Measurements from ENCODE around the gene PALM3. TPM values are rescaled to one million over a fixed set of nuclear protein-coding genes. Genes with fewer than 3 reads are reported as not detected.

The PALM3 gene
- total RNA-seq, 1 experiment from 2014 or later: 0.54 TPM

DNA sequence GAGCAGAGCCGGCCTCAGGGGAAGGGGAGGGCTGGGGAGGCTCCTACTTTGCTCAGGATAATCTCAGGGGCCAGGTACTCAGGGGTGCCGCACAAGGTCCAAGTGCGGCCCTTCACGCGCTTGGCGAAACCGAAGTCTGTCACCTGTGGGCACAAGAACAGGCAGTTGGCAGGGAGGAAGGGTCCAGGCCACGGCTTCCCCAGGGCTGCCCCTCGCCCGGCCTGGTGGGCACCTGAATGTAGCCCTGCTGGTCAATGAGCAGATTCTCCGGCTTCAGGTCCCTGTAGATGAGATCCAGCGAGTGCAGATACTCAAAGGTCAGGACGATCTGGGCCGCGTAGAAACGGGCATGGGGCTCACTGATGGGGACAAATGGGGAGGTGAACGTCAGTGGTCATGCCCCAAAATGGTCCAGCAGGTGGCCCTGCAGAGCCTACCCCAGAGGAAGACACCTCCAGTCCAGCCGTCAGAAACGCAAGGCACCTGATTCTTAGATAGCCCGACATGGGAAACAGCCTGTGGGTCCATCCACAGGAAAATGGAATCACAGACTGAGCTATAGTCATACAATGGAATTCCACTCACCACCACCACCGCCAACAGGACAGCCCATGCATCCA lies 35.8 kb upstream of the PALM3 start:
- no peak for DNase-seq (ENCODE audit: low read depth, low spot score)
- peaks cover 3% of the 10 kb centered on the region; the same call in 1 of the 2 replicates for H3K9me3 ChIP-seq (ENCODE audit: control insufficient read depth, insufficient read depth, low read depth, low read length)
- TF ChIP-seq TCF7L2 (IDR thresholded peaks at IDR 0.05; ENCODE audit: low read depth, low read length) (no peak), POLR2AphosphoS5 (IDR thresholded peaks at IDR 0.05; ENCODE audit: low read depth, low read length) (no peak), SIN3A (IDR thresholded peaks at IDR 0.05; ENCODE audit: borderline replicate concordance, insufficient read depth, low read depth, low read length) (no peak)
- TF ChIP-seq, protein P1, sequence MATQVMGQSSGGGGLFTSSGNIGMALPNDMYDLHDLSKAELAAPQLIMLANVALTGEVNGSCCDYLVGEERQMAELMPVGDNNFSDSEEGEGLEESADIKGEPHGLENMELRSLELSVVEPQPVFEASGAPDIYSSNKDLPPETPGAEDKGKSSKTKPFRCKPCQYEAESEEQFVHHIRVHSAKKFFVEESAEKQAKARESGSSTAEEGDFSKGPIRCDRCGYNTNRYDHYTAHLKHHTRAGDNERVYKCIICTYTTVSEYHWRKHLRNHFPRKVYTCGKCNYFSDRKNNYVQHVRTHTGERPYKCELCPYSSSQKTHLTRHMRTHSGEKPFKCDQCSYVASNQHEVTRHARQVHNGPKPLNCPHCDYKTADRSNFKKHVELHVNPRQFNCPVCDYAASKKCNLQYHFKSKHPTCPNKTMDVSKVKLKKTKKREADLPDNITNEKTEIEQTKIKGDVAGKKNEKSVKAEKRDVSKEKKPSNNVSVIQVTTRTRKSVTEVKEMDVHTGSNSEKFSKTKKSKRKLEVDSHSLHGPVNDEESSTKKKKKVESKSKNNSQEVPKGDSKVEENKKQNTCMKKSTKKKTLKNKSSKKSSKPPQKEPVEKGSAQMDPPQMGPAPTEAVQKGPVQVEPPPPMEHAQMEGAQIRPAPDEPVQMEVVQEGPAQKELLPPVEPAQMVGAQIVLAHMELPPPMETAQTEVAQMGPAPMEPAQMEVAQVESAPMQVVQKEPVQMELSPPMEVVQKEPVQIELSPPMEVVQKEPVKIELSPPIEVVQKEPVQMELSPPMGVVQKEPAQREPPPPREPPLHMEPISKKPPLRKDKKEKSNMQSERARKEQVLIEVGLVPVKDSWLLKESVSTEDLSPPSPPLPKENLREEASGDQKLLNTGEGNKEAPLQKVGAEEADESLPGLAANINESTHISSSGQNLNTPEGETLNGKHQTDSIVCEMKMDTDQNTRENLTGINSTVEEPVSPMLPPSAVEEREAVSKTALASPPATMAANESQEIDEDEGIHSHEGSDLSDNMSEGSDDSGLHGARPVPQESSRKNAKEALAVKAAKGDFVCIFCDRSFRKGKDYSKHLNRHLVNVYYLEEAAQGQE (IDR thresholded peaks at IDR 0.05; ENCODE audit: insufficient read depth in 1 of 2, low read depth in 2 of 2, low read length in 1 of 2): no peak
- TF ChIP-seq, protein P2, sequence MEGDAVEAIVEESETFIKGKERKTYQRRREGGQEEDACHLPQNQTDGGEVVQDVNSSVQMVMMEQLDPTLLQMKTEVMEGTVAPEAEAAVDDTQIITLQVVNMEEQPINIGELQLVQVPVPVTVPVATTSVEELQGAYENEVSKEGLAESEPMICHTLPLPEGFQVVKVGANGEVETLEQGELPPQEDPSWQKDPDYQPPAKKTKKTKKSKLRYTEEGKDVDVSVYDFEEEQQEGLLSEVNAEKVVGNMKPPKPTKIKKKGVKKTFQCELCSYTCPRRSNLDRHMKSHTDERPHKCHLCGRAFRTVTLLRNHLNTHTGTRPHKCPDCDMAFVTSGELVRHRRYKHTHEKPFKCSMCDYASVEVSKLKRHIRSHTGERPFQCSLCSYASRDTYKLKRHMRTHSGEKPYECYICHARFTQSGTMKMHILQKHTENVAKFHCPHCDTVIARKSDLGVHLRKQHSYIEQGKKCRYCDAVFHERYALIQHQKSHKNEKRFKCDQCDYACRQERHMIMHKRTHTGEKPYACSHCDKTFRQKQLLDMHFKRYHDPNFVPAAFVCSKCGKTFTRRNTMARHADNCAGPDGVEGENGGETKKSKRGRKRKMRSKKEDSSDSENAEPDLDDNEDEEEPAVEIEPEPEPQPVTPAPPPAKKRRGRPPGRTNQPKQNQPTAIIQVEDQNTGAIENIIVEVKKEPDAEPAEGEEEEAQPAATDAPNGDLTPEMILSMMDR (IDR thresholded peaks at IDR 0.05): no peak; the same call in 1 of the 2 replicates
- ChIA-PET POLR2A (no interaction called here), CTCF (no interaction called here)
- no peaks in the 10 kb centered on the region for H3K4me1 ChIP-seq (ENCODE audit: control insufficient read depth, insufficient read depth, low read length)
- ATAC-seq: no peak
- H3K4me3 ChIP-seq (ENCODE audit: low read depth in 2 of 2, low read length in 2 of 2): no peak overlapping the region
- no peaks in the 10 kb centered on the region for H3K36me3 ChIP-seq (ENCODE audit: control insufficient read depth, insufficient read depth, low read length)
- no TSS peak for BruUV-seq (replicated peaks)
- in situ Hi-C loops (cut with HindIII; ENCODE audit: low pct_unique_long_range_greater_than_20kb, low sequenced_read_pairs) (no loop called here), intact Hi-C loops (cut with micrococcal nuclease; ENCODE audit: unreplicated experiment) (no loop called here)
- no peaks in the 10 kb centered on the region for H3K27me3 ChIP-seq (ENCODE audit: control insufficient read depth, insufficient read depth, low read length)
- H3K27ac ChIP-seq (ENCODE audit: low read length): no peak overlapping the region

DNA sequence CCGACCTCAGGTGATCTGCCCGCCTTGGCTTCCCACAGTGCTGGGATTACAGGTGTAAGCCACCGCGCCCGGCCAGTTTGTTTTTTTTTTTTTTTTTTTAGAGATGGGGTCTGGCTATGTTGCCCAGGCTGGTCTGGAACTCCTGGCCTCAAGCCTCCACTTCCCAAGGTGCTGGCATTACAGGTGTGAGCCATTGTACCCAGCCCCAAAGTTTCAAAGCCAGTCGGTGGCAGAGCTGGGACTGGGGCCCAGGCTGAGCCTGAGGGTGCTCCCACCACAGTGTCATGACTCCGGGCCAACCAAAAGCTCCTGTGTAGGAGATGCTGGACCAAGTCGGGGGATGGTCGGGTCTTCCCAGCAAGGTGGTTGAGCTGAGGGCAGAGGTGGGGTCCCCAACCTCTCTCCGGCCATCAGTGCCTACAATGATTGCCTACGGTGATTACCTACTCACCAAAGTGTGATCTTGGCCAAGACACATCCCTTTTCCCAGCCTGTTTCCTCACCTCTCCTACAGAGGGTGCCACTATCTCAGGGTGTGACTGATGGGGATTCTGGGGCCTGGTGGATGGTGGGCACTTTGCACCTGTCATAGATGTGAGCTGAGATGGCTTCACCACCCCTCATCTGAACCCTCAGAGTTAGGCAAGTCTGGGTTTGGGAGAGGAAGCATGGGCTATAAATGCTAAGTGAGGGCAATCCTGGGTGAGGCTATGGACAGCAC lies 34.6 kb upstream of the PALM3 start:
- H3K9me3 ChIP-seq (ENCODE audit: control insufficient read depth, insufficient read depth, low read depth, low read length): peaks cover 3% of the 10 kb centered on the region; the same call in 1 of the 2 replicates
- in situ Hi-C loops (cut with HindIII; ENCODE audit: low pct_unique_long_range_greater_than_20kb, low sequenced_read_pairs) (no loop called here), intact Hi-C loops (cut with micrococcal nuclease; ENCODE audit: unreplicated experiment) (no loop called here)
- ATAC-seq (no peak; the same call in 1 of the 2 replicates), DNase-seq (ENCODE audit: low read depth, low spot score) (no peak)
- TF ChIP-seq, protein P2 (IDR thresholded peaks at IDR 0.05): peak; percentile 36
- no peak for TF ChIP-seq TCF7L2 (IDR thresholded peaks at IDR 0.05; ENCODE audit: low read depth, low read length)
- no TSS peak for BruUV-seq (replicated peaks)
- H3K4me3 ChIP-seq (ENCODE audit: low read depth in 2 of 2, low read length in 2 of 2): no peak overlapping the region
- H3K27me3 ChIP-seq (ENCODE audit: control insufficient read depth, insufficient read depth, low read length): no peaks in the 10 kb centered on the region
- peaks cover 4% of the 10 kb centered on the region for H3K4me1 ChIP-seq (ENCODE audit: control insufficient read depth, insufficient read depth, low read length)
- ChIA-PET POLR2A (no interaction called here), CTCF (no interaction called here)
- H3K27ac ChIP-seq (ENCODE audit: low read length): no peak overlapping the region
- no peaks in the 10 kb centered on the region for H3K36me3 ChIP-seq (ENCODE audit: control insufficient read depth, insufficient read depth, low read length)

Measured in Panc1 (cell line).